Sigmoid colon (tissue), 7 donors: ENCODE data around the gene HRAS. TPM values are rescaled to one million over a fixed set of nuclear protein-coding genes. Genes with fewer than 3 reads are reported as not detected.

ENCODE experiments used
- DNase-seq: peaks from one replicate; pipeline ENCODE4 v3.0.0-alpha.2; 2019
- H3K27ac ChIP-seq, 4 donors: fragments of 200-600 bp; sonication (generic); one replicate each; pipeline ENCODE4 v1.5.1; 2016 to 2019; ENCODE audit warnings: mild to moderate bottlenecking in 1 of 4
- H3K27me3 ChIP-seq, 3 donors: fragments of 200-600 bp; sonication (generic); one replicate each; pipeline ENCODE4 v1.5.1; 2019; ENCODE audit warnings: mild to moderate bottlenecking in 1 of 3
- H3K36me3 ChIP-seq, 4 donors: fragments of 200-600 bp; sonication (generic); one replicate each; pipeline ENCODE4 v1.5.1; 2016 to 2019
- H3K4me1 ChIP-seq, 4 donors: fragments of 200-600 bp; sonication (generic); one replicate each; pipeline ENCODE4 v1.5.1; 2017 to 2019
- H3K4me3 ChIP-seq, 4 donors: fragments of 200-600 bp; sonication (generic); one replicate each; pipeline ENCODE4 v1.5.1; 2017 to 2019; ENCODE audit warnings: mild to moderate bottlenecking in 2 of 4, moderate library complexity in 1 of 4
- H3K9me3 ChIP-seq, 4 donors: fragments of 200-600 bp in 3 of 4; sonication (generic) in 3 of 4; one replicate each; pipeline versions ENCODE4 v1.5.1 to v1.6.1; 2013 to 2019
- EP300 ChIP-seq, 4 donors: sonication (generic); formaldehyde crosslinking; IDR thresholded peaks; one replicate each; pipeline ENCODE4 v1.6.1; 2017; ENCODE audit warnings: antibody characterized with exemption in 4 of 4
- POLR2A ChIP-seq, 2 donors: fragments of 450-650 bp; IDR thresholded peaks; one replicate each; pipeline ENCODE4 v1.6.1; 2016; ENCODE audit warnings: antibody characterized with exemption in 2 of 2, mild to moderate bottlenecking in 2 of 2, moderate library complexity in 2 of 2
- POLR2AphosphoS5 ChIP-seq, 4 donors: sonication (generic); formaldehyde crosslinking; IDR thresholded peaks; one replicate each; pipeline ENCODE4 v1.6.1; 2017; ENCODE audit warnings: antibody characterized with exemption in 4 of 4
- WGBS, 2 donors: extraction: QIAGEN DNeasy Blood & Tissue Kit; methylation state at CpG; one replicate each; pipeline ENCODE4 v1.1.7; 2013; 5-methylcytosine and 5-hydroxymethylcytosine counted together
- intact Hi-C: fragments of 100-400 bp; cut with DNase I; formaldehyde crosslinking; loops from one replicate; pipeline ENCODE4 v1.15.1; 2023
- polyA plus RNA-seq, 3 donors: library from polyadenylated mRNA; stranded (reverse); fragments of 200-250 nt; gene quantifications; one replicate each; pipeline ENCODE4 v1.2.3, GENCODE V29; 2013
- total RNA-seq, 4 donors: library from RNA; depleted of rRNA; stranded (reverse); fragments of >200 nt; gene quantifications; one replicate each; pipeline ENCODE4 v1.1.0, GENCODE V29; 2016
- TF ChIP-seq, protein P1 (sequence below), 4 experiments: fragments of 450-650 bp in 3 of 4; fragments of 200-600 bp in 1 of 4; IDR thresholded peaks; one replicate each; pipeline ENCODE4 v1.5.1; 2016 to 2019; ENCODE audit warnings: antibody characterized with exemption in 4 of 4, mild to moderate bottlenecking in 3 of 4, moderate library complexity in 2 of 4
- donor health status: healthy with polysubstance abuse.
- donor health status: Bipolar disorder and iron deficiency.
- donor health status: healthy.

HRAS gene
- total and polyA plus RNA-seq, 7 donors, result 27.8 to 76.1 (median 44.6) TPM

DNA sequence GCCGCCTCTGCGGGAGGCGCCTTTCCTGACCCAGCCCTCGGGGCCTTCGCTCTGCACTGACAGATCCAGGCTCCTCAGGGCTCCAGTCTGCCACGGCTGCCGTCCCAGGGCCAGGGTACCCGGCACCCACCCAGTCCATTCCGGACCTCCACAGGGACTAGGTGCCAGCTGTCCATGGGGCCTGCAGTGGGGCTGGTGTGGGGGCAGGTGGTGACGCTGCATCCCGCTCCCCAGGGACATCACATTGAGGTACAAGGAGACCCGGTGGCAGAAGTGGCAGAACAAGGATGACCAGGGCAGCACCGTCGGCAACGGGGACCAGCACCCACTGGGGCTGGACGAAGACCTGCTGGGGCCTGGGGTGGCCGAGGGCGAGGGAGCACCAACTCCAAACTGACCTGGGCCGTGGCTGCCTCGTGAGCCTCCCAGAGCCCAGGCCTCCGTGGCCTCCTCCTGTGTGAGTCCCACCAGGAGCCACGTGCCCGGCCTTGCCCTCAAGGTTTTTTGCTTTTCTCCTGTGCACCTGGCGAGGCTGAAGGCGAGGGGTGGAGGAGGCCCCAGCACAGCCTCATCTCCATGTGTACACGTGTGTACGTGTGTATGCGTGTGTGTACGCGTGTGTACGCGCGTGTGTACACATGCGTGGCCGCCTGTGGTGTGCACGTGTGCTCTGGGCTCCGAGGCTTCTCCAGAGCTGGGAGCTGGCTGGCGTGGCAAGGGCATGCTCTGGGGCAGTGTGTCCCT lies 45.0 kb downstream of the HRAS start:
- no peaks in the 10 kb centered on the region for H3K4me1 ChIP-seq
- peaks cover 17 to 51% (median 26%) of the 10 kb centered on the region in 4 donors for H3K36me3 ChIP-seq
- TF ChIP-seq, protein P1, sequence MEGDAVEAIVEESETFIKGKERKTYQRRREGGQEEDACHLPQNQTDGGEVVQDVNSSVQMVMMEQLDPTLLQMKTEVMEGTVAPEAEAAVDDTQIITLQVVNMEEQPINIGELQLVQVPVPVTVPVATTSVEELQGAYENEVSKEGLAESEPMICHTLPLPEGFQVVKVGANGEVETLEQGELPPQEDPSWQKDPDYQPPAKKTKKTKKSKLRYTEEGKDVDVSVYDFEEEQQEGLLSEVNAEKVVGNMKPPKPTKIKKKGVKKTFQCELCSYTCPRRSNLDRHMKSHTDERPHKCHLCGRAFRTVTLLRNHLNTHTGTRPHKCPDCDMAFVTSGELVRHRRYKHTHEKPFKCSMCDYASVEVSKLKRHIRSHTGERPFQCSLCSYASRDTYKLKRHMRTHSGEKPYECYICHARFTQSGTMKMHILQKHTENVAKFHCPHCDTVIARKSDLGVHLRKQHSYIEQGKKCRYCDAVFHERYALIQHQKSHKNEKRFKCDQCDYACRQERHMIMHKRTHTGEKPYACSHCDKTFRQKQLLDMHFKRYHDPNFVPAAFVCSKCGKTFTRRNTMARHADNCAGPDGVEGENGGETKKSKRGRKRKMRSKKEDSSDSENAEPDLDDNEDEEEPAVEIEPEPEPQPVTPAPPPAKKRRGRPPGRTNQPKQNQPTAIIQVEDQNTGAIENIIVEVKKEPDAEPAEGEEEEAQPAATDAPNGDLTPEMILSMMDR (IDR thresholded peaks at IDR 0.05), result no peak
- TF ChIP-seq POLR2A (IDR thresholded peaks at IDR 0.05) (no peak), POLR2AphosphoS5 (IDR thresholded peaks at IDR 0.05) (no peak), EP300 (IDR thresholded peaks at IDR 0.05) (no peak)
- 94 to 96% methylated on average over 38 of the region's 38 CpGs for WGBS, 2 donors
- H3K9me3 ChIP-seq, result no peaks in the 10 kb centered on the region
- no peak overlapping the region for H3K27ac ChIP-seq
- DNase-seq, result no peak
- H3K27me3 ChIP-seq, result no peaks in the 10 kb centered on the region
- no peak overlapping the region for H3K4me3 ChIP-seq
- intact Hi-C loops, result no loop called here

DNA sequence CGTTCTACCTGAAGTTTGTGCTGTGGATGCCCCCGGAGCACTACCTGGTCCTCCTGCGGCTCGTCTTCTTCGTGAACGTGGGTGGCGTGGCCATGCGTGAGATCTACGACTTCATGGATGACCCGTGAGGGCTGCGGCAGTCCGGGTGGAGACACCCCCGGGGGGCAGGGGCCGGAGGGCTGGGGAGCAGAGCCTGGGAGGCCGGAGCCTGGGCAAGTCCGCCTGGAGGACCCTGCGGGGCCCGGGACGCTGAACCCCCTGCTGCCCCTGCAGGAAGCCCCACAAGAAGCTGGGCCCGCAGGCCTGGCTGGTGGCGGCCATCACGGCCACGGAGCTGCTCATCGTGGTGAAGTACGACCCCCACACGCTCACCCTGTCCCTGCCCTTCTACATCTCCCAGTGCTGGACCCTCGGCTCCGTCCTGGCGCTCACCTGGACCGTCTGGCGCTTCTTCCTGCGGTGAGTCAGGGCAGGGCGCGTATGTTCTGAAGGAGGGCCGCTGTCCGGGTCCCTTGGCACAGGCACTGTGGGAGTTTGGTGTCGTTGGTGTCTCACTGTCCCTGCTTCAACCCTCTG lies 45.7 kb downstream of the HRAS start:
- Histone ChIP-seq H3K9me3 (no peaks in the 10 kb centered on the region), H3K36me3 (peaks cover 13 to 44% (median 20%) of the 10 kb centered on the region in 4 donors), H3K4me3 (no peak overlapping the region), H3K27me3 (no peaks in the 10 kb centered on the region), H3K27ac (no peak overlapping the region), H3K4me1 (no peaks in the 10 kb centered on the region)
- 95 to 96% methylated on average over 37 of the region's 37 CpGs for WGBS, 2 donors
- intact Hi-C loops, result no loop called here
- DNase-seq, result no peak
- TF ChIP-seq EP300 (IDR thresholded peaks at IDR 0.05) (no peak), POLR2AphosphoS5 (IDR thresholded peaks at IDR 0.05) (no peak), POLR2A (IDR thresholded peaks at IDR 0.05) (no peak)
- TF ChIP-seq, protein P1 (IDR thresholded peaks at IDR 0.05), result no peak

DNA sequence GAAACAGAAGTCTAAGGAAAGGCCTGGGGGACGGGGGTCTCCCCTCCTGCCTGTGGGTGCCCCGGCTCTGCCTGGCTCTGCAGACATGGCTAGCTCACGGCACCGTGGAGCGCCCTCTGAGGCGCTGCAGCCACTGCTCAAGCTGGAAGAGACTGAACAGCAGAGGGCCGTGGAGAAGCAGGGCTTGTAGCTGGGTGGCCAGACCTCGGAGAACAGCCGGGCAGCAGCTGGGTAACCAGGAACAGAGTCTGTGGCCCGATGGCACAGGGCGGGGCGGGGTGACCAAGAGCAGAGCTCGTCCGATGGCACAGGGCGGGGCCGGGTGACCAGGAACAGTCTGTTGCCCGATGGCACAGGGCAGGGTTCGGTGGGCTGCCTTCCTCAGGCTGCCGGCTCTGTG lies 46.4 kb downstream of the HRAS start:
- WGBS, 2 donors, result 58 to 87% methylated on average over 19 of the region's 19 CpGs
- DNase-seq, result no peak
- H3K9me3 ChIP-seq, result no peaks in the 10 kb centered on the region
- intact Hi-C loops, result no loop called here
- peaks cover 6 to 37% (median 14%) of the 10 kb centered on the region in 4 donors for H3K36me3 ChIP-seq
- no peak overlapping the region for H3K4me3 ChIP-seq
- H3K27ac ChIP-seq, result no peak overlapping the region
- no peaks in the 10 kb centered on the region for H3K27me3 ChIP-seq
- no peaks in the 10 kb centered on the region for H3K4me1 ChIP-seq
- TF ChIP-seq POLR2AphosphoS5 (IDR thresholded peaks at IDR 0.05), result no peak
- no peak for TF ChIP-seq POLR2A (IDR thresholded peaks at IDR 0.05)
- TF ChIP-seq EP300 (IDR thresholded peaks at IDR 0.05), result no peak
- TF ChIP-seq, protein P1 (IDR thresholded peaks at IDR 0.05), result no peak

DNA sequence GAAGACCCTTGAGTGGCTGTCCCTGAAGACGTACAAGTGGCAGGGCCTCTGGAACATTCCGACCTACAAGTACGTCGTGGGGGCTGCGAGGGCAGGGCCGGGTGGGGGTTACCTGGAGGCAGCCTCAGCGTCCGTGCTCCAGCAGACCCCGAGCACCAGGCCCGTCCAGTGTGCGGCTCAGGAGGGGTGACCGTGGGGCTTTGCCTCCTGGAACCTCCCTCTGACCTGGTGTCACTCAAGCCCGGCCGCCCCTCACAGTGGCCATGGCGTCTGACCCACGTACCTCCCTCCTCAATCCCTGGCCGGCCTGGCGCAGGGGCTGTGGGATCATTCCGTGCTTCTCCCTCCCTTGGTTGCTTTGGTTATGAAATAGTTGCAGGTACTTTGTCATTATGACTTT lies 46.8 kb downstream of the HRAS start:
- Histone ChIP-seq H3K4me3 (no peak overlapping the region), H3K36me3 (peaks cover 2 to 33% (median 10%) of the 10 kb centered on the region in 4 donors), H3K9me3 (no peaks in the 10 kb centered on the region), H3K27me3 (no peaks in the 10 kb centered on the region), H3K27ac (no peak overlapping the region), H3K4me1 (no peaks in the 10 kb centered on the region)
- DNase-seq, result no peak
- TF ChIP-seq, protein P1 (IDR thresholded peaks at IDR 0.05), result no peak
- TF ChIP-seq POLR2AphosphoS5 (IDR thresholded peaks at IDR 0.05) (no peak), EP300 (IDR thresholded peaks at IDR 0.05) (no peak), POLR2A (IDR thresholded peaks at IDR 0.05) (no peak)
- 95 to 96% methylated on average over 19 of the region's 19 CpGs for WGBS, 2 donors
- intact Hi-C loops, result no loop called here
